Measurements from ENCODE around the gene QRICH1.

- TF ChIP-seq CTCF (conservative IDR thresholded peaks at IDR 0.05; ENCODE audit: low read depth, low read length), result no peak
- TF ChIP-seq POLR2A (IDR thresholded peaks at IDR 0.05; ENCODE audit: low read depth, low read length), result no peak
Measured at GRCh38 chr3:48996640-48997039, 97.2 kb downstream of the QRICH1 start.
